ENCODE results near the gene ST3GAL3.

GRCh38 chr1:43800771-43801170, 93.4 kb downstream of the ST3GAL3 start:
- no peak for TF ChIP-seq POLR2AphosphoS5 (IDR thresholded peaks at IDR 0.05; ENCODE audit: insufficient read depth, low read depth, low read length)
- TF ChIP-seq MYC (IDR thresholded peaks at IDR 0.05; ENCODE audit: low read depth, low read length): no peak
- no peak for TF ChIP-seq EZH2 (IDR thresholded peaks at IDR 0.05; ENCODE audit: borderline replicate concordance, low read depth, low read length, severe bottlenecking)
- TF ChIP-seq, protein P1, sequence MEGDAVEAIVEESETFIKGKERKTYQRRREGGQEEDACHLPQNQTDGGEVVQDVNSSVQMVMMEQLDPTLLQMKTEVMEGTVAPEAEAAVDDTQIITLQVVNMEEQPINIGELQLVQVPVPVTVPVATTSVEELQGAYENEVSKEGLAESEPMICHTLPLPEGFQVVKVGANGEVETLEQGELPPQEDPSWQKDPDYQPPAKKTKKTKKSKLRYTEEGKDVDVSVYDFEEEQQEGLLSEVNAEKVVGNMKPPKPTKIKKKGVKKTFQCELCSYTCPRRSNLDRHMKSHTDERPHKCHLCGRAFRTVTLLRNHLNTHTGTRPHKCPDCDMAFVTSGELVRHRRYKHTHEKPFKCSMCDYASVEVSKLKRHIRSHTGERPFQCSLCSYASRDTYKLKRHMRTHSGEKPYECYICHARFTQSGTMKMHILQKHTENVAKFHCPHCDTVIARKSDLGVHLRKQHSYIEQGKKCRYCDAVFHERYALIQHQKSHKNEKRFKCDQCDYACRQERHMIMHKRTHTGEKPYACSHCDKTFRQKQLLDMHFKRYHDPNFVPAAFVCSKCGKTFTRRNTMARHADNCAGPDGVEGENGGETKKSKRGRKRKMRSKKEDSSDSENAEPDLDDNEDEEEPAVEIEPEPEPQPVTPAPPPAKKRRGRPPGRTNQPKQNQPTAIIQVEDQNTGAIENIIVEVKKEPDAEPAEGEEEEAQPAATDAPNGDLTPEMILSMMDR (IDR thresholded peaks at IDR 0.05; ENCODE audit: extremely low read depth in 1 of 2, insufficient read depth in 1 of 2, low read depth in 1 of 2, low read length in 2 of 2): no peak
- no peak for TF ChIP-seq JUN (IDR thresholded peaks at IDR 0.05; ENCODE audit: borderline replicate concordance, insufficient read depth, insufficient read length, low read depth)
- no peak for TF ChIP-seq MAX (IDR thresholded peaks at IDR 0.05; ENCODE audit: insufficient read depth, insufficient read length)
- no peak for TF ChIP-seq POLR2A (IDR thresholded peaks at IDR 0.05; ENCODE audit: low read depth, low read length)
- no peak for TF ChIP-seq FOS (IDR thresholded peaks at IDR 0.05; ENCODE audit: borderline replicate concordance, insufficient read depth, low read length)
- no peak for TF ChIP-seq GATA2 (IDR thresholded peaks at IDR 0.05; ENCODE audit: insufficient read depth, insufficient read length, low read depth, low read length)
